Thoracic aorta (tissue), 2 donors: ENCODE data around the gene APCDD1L. TPM values are rescaled to one million over a fixed set of nuclear protein-coding genes. Genes with fewer than 3 reads are reported as not detected.
"Not testable (repeated sequence)": the region's sequence is repeated elsewhere in the genome, so short reads cannot be mapped to it uniquely, and the experiment has no call there.

Experiments
- ATAC-seq: fragments of 150-250 bp; one replicate; pipeline ENCODE4 v1.8.0; 2017; ENCODE audit warnings: low read depth; ENCODE audit not compliant: insufficient number of reproducible peaks, low FRiP score
- DNase-seq: peaks from one replicate; pipeline ENCODE4 v3.0.0-alpha.2; 2020; ENCODE audit warnings: low spot score
- H3K27ac ChIP-seq, 2 donors: fragments of 200-600 bp; sonication (generic); 1 replicate in 1 of 2; 2 replicates in 1 of 2; pipeline ENCODE4 v1.5.1; 2016; ENCODE audit warnings: mild to moderate bottlenecking in 2 of 2, moderate library complexity in 2 of 2
- H3K27me3 ChIP-seq: fragments of 200-600 bp; sonication (generic); replicated peaks from 2 replicates; pipeline ENCODE4 v1.6.0; 2016; ENCODE audit warnings: mild to moderate bottlenecking; ENCODE audit not compliant: insufficient read depth
- H3K36me3 ChIP-seq: fragments of 200-600 bp; sonication (generic); one replicate; pipeline ENCODE4 v1.5.1; 2016
- H3K4me1 ChIP-seq, 2 donors: fragments of 200-600 bp; sonication (generic); 1 replicate in 1 of 2; 2 replicates in 1 of 2; pipeline versions ENCODE4 v1.5.1 to v1.6.0; 2016; ENCODE audit warnings: low read depth in 2 of 2, mild to moderate bottlenecking in 1 of 2; ENCODE audit not compliant: control insufficient read depth in 1 of 2
- H3K4me3 ChIP-seq: fragments of 200-600 bp; sonication (generic); 2 replicates; pipeline ENCODE4 v1.5.1; 2016; ENCODE audit warnings: mild to moderate bottlenecking
- H3K9me3 ChIP-seq: fragments of 200-600 bp; sonication (generic); 2 replicates; pipeline ENCODE4 v1.5.1; 2016
- total RNA-seq, 2 donors: library from RNA; depleted of rRNA; stranded (reverse); fragments of >200 nt; gene quantifications; one replicate each; pipeline versions ENCODE4 v1.1.0 to v1.2.3, GENCODE V29; 2016
- TF ChIP-seq, protein P1 (sequence below): fragments of 200-600 bp; sonication (generic); IDR thresholded peaks from one replicate; pipeline ENCODE4 v1.5.1; 2019; ENCODE audit warnings: antibody characterized with exemption

The APCDD1L gene
- total RNA-seq, 2 donors from 2014 or later: 9.2 to 12.9 TPM

DNA sequence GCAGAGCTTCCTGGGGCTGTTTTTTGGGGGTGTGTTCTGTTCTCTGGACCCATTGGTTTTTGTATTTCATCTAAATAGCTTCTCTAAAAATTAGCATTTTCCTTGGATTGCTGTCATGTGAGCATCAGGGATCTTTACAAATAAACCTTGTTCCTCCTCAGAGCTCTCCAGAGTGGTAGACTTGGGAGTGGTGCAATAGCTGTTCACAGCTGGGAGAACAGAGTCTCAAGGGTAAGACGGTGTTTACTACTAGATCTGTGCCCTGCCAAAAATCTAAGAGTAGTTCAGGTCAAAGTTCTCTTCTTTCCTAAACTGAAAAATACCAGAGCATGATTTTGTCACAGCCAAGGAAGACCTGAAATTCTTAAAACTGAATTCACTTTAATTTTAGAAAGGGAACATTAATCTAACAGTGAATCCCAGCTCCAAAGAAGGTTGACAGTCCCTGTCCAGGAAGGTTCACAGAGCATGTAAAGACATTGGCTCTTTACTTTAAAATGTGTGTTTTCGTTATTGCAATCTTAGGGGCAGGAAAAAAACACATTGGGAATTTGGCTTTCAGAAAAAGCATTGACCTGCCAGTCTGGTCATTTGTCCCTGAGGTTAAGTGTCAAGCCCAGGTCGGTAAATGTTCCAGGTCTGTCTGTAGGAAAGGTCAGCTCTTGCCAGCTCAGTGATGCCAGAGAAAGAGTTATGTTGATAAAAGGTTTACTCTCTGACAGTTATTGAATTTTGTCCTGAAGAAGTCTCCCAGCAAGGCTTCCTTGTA is 82.8 kb downstream of the APCDD1L start:
- TF ChIP-seq, protein P1, sequence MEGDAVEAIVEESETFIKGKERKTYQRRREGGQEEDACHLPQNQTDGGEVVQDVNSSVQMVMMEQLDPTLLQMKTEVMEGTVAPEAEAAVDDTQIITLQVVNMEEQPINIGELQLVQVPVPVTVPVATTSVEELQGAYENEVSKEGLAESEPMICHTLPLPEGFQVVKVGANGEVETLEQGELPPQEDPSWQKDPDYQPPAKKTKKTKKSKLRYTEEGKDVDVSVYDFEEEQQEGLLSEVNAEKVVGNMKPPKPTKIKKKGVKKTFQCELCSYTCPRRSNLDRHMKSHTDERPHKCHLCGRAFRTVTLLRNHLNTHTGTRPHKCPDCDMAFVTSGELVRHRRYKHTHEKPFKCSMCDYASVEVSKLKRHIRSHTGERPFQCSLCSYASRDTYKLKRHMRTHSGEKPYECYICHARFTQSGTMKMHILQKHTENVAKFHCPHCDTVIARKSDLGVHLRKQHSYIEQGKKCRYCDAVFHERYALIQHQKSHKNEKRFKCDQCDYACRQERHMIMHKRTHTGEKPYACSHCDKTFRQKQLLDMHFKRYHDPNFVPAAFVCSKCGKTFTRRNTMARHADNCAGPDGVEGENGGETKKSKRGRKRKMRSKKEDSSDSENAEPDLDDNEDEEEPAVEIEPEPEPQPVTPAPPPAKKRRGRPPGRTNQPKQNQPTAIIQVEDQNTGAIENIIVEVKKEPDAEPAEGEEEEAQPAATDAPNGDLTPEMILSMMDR: no peak
- Histone ChIP-seq H3K27me3 (no peaks in the 10 kb centered on the region), H3K4me3 (no peak overlapping the region), H3K27ac (no peak overlapping the region), H3K36me3 (no peaks in the 10 kb centered on the region), H3K4me1 (peaks cover 0 to 18% of the 10 kb centered on the region in 2 donors), H3K9me3 (no peaks in the 10 kb centered on the region)
- no peak for DNase-seq
- ATAC-seq: no peak

DNA sequence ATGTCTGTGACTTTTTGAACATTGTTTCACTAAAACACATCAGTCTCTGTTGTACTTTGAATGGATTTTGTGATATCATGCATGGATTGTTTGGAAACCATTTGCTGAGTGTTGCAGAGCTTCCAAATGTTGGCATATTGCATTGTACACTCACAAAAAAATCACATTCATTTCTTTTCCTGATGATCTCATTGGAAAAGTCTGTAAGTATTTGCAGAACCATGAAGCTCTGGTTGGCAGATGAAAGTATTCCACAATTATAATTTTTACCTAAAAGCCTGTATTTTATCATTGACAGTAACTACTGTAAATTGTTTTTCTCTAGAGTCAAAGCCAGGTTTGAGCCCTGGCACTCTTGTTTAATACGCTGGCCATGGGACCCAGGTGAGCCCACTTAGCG is 84.1 kb downstream of the APCDD1L start:
- ATAC-seq: no peak
- H3K27ac ChIP-seq: no peak overlapping the region

DNA sequence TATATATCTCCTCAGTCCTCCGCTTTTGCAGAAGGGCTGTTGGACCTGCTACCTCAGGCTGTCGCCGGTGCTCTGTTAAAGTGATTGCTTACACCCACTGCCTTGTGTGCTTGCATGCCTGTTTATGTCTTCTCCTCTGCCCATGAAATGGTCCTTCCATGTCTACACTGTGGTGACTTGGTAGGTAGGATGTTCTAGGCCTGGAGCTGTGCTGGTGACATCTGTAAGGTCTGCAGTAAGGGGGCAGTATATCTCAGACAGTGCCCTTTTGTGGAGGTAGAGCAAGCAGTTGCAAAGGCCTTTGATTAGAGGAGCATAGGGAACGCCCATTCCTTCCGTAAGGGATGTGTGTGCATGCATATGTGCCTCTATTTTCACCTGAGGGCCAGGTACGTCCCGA is 85.9 kb downstream of the APCDD1L start:
- H3K9me3 ChIP-seq: no peaks in the 10 kb centered on the region
- DNase-seq: no peak
- peaks cover 0 to 18% of the 10 kb centered on the region in 2 donors for H3K4me1 ChIP-seq

More for the DNA sequence above, 84.1 kb downstream of the APCDD1L start:
- Histone ChIP-seq H3K9me3 (no peaks in the 10 kb centered on the region), H3K36me3 (no peaks in the 10 kb centered on the region), H3K4me1 (peaks cover 0 to 18% of the 10 kb centered on the region in 2 donors), H3K4me3 (no peak overlapping the region), H3K27me3 (no peaks in the 10 kb centered on the region)
- no peak for DNase-seq
- TF ChIP-seq, protein P1: no peak

DNA sequence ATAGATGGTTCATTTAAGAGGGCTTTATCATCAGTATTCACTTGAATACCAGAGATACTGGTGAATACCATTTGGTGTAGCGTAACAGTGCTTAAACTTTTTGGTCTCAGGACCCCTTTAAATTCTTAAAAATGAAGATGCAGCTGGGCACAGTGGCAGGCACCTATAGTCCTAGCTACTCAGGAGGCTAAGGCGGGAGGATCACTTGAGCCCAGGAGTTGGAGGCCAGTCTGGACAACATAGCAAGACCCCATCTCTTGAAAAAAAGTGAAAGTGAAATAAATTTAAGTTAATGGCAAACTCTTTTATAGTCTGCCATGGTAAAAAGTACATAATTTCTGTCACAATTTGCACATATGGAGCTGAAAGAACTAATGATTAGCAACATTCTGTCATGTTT is 86.8 kb downstream of the APCDD1L start:
- TF ChIP-seq, protein P1: no peak
- Histone ChIP-seq H3K4me3 (no peak overlapping the region), H3K36me3 (no peaks in the 10 kb centered on the region)

More for the DNA sequence above, 85.9 kb downstream of the APCDD1L start:
- ATAC-seq: no peak
- Histone ChIP-seq H3K36me3 (no peaks in the 10 kb centered on the region), H3K4me3 (no peak overlapping the region), H3K27ac (no peak overlapping the region), H3K27me3 (no peaks in the 10 kb centered on the region)
- TF ChIP-seq, protein P1: no peak

DNA sequence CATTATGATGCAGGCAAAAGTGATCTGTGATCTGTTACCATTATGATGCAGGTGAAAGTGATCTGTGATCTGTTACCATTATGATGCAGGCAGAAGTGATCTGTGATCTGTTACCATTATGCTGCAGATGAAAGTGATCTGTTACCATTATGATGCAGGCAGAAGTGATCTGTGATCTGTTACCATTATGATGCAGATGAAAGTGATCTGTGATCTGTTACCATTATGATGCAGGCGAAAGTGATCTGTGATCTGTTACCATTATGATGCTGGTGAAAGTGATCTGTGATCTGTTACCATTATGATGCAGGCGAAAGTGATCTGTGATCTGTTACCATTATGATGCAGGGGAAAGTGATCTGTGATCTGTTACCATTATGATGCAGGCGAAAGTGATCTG is 87.6 kb downstream of the APCDD1L start:
- H3K36me3 ChIP-seq, H3K27ac ChIP-seq, ATAC-seq, DNase-seq, H3K27me3 ChIP-seq, H3K9me3 ChIP-seq, H3K4me3 ChIP-seq: not testable (repeated sequence)
- peaks cover 0 to 17% of the 10 kb centered on the region in 2 donors for H3K4me1 ChIP-seq

More for the DNA sequence above, 86.8 kb downstream of the APCDD1L start:
- H3K27ac ChIP-seq: no peak overlapping the region
- H3K4me1 ChIP-seq: peaks cover 0 to 18% of the 10 kb centered on the region in 2 donors
- DNase-seq: no peak
- H3K27me3 ChIP-seq: no peaks in the 10 kb centered on the region
- no peak for ATAC-seq
- H3K9me3 ChIP-seq: no peaks in the 10 kb centered on the region
